Activated naive CD4-positive, alpha-beta T cell treated with Interleukin-2 at 50 U/mL for 16 hours (primary cell): ENCODE data around the gene SRRM2.

Source experiments
- DNase-seq: peaks from one replicate; pipeline ENCODE4 v3.0.0-alpha.2; 2020

The SRRM2 gene

GRCh38 chr16:2752035-2752849 lies at the start of gene SRRM2:
TSS of gene SRRM2 (plus strand) at chr16:2752638. CDS start at chr16:2756365, 3,727 bp downstream.
- DNase-seq = peak; percentile 95

GRCh38 chr16:2702871-2703745 lies 49.3 kb upstream of the SRRM2 start:
- DNase-seq = no peak

GRCh38 chr16:2704166-2704982 lies 48.1 kb upstream of the SRRM2 start:
- DNase-seq = no peak

DNA sequence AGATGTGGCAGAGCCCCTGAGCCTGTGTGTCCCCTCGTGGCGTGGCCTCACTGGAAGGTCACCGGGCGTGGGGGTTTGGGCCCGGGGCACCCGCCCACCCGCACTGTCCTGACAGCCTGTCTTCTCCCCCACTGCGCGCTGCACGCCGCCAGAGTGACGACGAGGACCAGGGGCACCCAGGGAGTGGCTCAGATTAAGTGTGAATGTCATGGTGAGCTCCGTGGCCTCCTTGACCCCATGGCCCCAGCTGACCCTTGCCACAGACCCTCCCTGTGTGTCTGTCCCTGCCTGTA lies 47.5 kb upstream of the SRRM2 start:
- DNase-seq = no peak

- DNase-seq = no peak
Measured at GRCh38 chr16:2705351-2705750, 47.1 kb upstream of the SRRM2 start.

GRCh38 chr16:2706085-2706484 lies 46.4 kb upstream of the SRRM2 start:
- no peak for DNase-seq

- DNase-seq = no peak
Measured at GRCh38 chr16:2706611-2707311, 45.7 kb upstream of the SRRM2 start.

GRCh38 chr16:2707368-2708289 lies 44.8 kb upstream of the SRRM2 start:
- DNase-seq = no peak

DNA sequence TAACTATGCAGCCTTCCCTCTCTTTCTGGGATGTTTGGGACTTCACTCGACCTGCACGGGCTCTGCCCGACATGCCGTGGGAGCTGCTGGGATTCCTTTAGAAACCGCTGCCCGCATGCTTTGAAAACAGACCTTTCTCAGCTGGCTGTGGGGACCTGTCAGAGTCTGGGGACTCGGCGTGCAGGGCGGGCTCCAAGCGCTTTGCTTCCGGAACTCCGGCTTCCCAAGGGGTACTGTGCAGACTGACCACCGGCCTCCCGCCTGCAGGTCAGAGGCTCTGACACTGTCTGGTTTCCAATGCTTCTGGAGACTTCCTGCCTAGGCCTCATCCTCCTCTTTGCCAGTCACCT lies 44.2 kb upstream of the SRRM2 start:
- no peak for DNase-seq

- no peak for DNase-seq
Measured at GRCh38 chr16:2708955-2709587, 43.4 kb upstream of the SRRM2 start.

DNA sequence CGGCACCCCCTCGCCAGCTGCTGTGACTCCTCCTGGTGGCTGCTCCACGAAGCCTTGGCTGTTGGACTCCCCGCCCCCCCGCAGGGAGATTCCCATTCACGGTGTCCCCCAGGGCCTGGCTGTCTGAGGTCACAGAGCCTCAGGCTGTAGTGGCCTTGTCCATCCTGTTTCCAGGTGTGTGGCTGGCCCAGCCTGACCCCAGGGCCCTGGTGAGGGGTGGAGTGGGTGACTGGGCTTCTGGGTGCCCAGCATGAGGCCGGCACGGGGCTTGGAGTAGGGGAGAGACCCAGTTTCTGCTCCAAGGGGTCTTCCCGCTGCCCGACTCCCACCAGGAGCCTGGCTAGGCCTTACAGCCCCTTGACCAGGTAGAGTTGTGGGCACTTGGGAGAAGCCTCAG lies 42.9 kb upstream of the SRRM2 start:
- DNase-seq = no peak

- DNase-seq = no peak
Measured at GRCh38 chr16:2710021-2710710, 42.3 kb upstream of the SRRM2 start.

- DNase-seq = no peak
Measured at GRCh38 chr16:2710711-2711231, 41.7 kb upstream of the SRRM2 start.

DNA sequence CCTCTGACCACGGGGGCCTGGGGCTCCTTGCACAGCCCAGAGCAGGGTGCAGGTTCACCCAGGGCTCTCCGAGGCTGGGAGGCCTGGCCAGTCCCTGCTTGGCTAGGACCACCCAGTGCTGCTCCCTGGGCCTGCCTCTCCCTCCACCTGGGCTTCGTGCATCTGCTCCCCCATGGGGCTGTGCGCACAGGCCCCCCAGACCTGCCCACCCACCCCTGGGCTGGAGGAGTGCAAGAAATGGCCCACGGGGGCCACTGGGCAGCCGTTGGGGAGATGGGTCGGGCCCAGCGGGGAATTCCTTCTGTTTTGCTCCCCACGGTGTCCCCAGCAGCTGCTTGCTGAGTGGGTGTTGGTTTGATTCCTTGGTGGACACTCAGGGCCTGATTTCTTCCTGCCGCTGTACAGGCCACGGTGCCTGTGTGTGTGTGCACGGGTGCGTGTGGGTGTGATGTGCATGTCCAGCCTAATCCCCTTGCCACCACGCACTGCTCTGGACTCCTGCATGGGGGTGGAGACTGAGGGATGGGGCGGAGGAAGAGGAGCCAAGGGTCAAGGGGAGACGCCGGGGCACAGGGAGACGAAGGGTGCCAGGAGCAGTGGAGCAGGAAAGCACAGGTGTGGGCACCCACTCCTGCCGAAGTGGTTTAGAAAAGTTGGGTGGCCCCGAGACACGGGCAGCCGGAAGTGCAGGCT lies 40.9 kb upstream of the SRRM2 start:
- no peak for DNase-seq

DNA sequence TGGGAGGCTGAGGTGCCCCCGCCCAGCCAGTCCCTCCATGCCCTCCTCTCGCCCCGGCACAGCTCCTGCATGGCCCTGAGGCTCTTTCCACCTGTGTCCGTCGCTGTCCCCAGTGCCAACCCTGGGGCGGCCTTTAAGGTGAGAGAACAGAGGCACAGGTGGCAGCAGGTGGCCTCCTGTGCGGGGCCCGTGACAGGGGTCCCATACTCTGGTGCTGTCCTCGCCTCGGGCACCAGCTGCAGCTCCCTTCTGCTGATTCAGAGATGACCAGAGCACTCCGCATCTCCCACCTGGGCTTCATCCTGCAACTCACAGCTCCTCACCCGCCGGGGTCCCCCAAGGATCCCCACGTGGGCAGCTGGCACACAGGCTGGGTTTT lies 40.4 kb upstream of the SRRM2 start:
- no peak for DNase-seq

DNA sequence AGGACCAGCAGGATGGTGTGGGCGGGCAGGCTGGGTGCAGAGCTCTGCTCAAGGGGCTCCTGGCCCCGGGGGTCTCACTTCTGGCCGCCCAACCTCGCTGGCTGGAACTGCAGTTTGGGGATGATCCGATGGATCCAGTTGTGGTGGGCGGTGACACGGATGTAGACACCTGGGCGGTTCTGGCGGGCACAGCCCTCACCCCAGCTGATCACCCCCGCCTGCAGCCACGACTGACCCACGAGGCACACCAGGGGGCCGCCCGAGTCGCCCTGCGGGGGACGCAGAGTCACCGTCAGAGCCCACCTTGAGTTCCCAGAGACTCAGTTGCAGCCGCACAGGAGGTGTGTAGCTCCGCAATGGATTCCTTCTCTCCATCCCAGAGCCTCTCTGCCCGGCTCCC lies 39.9 kb upstream of the SRRM2 start:
- no peak for DNase-seq

DNA sequence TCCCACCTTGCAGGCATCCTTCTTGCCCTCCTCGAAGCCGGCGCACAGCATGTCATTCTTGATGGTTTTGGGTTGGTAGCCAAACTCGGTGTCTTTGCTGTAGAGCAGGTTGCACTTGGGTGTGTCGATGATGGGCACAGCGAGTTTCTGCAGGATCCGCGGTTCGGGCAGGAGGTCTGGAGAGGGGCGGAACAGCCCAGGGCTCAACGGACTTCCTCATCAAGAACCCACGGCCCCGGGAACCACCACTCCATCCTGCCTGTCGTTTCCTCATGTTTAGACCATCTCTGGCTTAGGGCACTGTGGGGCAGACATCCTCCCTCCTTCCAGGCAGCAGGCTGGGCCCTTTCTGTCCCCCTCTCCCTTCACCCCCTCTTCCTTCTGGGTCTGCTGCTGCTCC lies 38.9 kb upstream of the SRRM2 start:
- no peak for DNase-seq

DNA sequence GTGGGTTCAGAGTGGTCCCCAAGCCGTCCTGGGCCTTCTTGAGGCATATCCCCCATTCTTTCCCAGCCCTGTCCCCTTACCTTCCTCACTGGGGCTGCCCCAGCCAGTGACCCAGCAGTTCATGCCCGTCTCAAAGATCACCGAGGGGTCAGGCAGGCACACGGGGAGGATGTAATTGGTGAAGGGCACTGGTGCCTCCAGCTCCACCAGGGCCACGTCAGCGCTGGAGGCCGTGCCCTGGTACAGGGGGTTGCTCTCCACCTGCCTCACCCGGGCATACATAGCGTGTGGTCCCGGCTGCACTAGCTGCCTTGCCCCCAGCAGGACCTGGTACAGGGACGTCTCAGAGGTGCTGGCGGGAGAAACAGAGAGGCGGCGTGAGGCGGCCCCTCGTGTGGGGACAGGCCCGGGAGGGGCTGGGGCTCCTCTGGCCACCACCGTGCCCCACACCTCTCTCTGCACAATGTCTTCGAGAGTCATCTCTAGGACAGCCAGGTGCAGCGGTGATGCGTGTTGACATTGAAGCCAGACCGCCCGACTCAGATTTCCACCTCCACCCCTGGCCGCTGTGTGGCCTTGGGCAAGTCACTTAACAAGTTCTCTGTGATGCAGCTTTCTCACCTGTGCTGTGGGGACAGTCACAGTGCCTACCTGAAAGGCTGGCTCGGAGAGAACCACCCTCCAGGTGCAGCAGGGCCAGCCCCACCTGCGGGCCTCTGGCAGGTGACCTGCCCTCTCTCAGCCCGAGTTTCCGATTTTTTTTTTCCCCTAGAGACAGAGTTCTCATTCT lies 38.3 kb upstream of the SRRM2 start:
- DNase-seq = no peak

- DNase-seq = no peak
Measured at GRCh38 chr16:2715064-2715463, 37.4 kb upstream of the SRRM2 start.
